HEK293 (cell line): Measurements from ENCODE around the gene PKLR.

Source experiments
- KLF10 ChIP-seq: fragments of 450-650 bp; IDR thresholded peaks from 2 replicates; pipeline ENCODE4 v1.5.1; 2018; ENCODE audit warnings: missing biosample characterization, mild to moderate bottlenecking, missing genetic modification characterization
- KLF17 ChIP-seq: fragments of 450-650 bp; formaldehyde crosslinking; IDR thresholded peaks from 2 replicates; pipeline ENCODE4 v1.5.1; 2016; ENCODE audit warnings: missing biosample characterization, missing genetic modification characterization
- MYNN ChIP-seq: fragments of 450-650 bp; formaldehyde crosslinking; IDR thresholded peaks from 2 replicates; pipeline ENCODE4 v1.5.1; 2016; ENCODE audit warnings: missing biosample characterization, missing genetic modification characterization, borderline replicate concordance
- SP2 ChIP-seq: fragments of 450-650 bp; formaldehyde crosslinking; IDR thresholded peaks from 2 replicates; pipeline ENCODE4 v1.5.1; 2016; ENCODE audit warnings: missing biosample characterization, missing genetic modification characterization
- YY2 ChIP-seq: fragments of 450-650 bp; formaldehyde crosslinking; IDR thresholded peaks from 2 replicates; pipeline ENCODE4 v1.5.1; 2016; ENCODE audit warnings: missing biosample characterization, missing genetic modification characterization
- ZBTB10 ChIP-seq: fragments of 450-650 bp; formaldehyde crosslinking; IDR thresholded peaks from 2 replicates; pipeline ENCODE4 v1.5.1; 2016; ENCODE audit warnings: missing biosample characterization, missing genetic modification characterization
- ZBTB11 ChIP-seq: fragments of 450-650 bp; formaldehyde crosslinking; conservative IDR thresholded peaks from 2 replicates; pipeline ENCODE4 v1.5.1; 2016; ENCODE audit warnings: low read depth, missing biosample characterization, missing genetic modification characterization
- ZFHX2 ChIP-seq: fragments of 450-650 bp; formaldehyde crosslinking; conservative IDR thresholded peaks from 2 replicates; pipeline ENCODE4 v1.5.1; 2016; ENCODE audit warnings: missing biosample characterization, missing genetic modification characterization
- ZIC2 ChIP-seq: fragments of 450-650 bp; formaldehyde crosslinking; IDR thresholded peaks from 2 replicates; pipeline ENCODE4 v1.5.1; 2016; ENCODE audit warnings: missing biosample characterization, missing genetic modification characterization
- ZNF140 ChIP-seq: fragments of 450-650 bp; formaldehyde crosslinking; IDR thresholded peaks from 2 replicates; pipeline ENCODE4 v1.5.1; 2016; ENCODE audit warnings: missing biosample characterization, missing genetic modification characterization
- ZNF146 ChIP-seq: fragments of 450-650 bp; formaldehyde crosslinking; IDR thresholded peaks from 2 replicates; pipeline ENCODE4 v1.5.1; 2016; ENCODE audit warnings: missing biosample characterization, missing genetic modification characterization
- ZNF174 ChIP-seq: fragments of 450-650 bp; formaldehyde crosslinking; IDR thresholded peaks from 2 replicates; pipeline ENCODE4 v1.5.0; 2017; ENCODE audit warnings: missing biosample characterization, mild to moderate bottlenecking, missing genetic modification characterization
- ZNF2 ChIP-seq: fragments of 450-650 bp; formaldehyde crosslinking; IDR thresholded peaks from 2 replicates; pipeline ENCODE4 v1.5.1; 2016; ENCODE audit warnings: missing biosample characterization, missing genetic modification characterization
- ZNF202 ChIP-seq: fragments of 450-650 bp; formaldehyde crosslinking; IDR thresholded peaks from 2 replicates; pipeline ENCODE4 v1.5.1; 2016; ENCODE audit warnings: missing biosample characterization, missing genetic modification characterization, borderline replicate concordance
- ZNF211 ChIP-seq: fragments of 450-650 bp; formaldehyde crosslinking; IDR thresholded peaks from 2 replicates; pipeline ENCODE4 v1.5.1; 2016; ENCODE audit warnings: low read depth, missing biosample characterization, missing genetic modification characterization
- ZNF302 ChIP-seq: fragments of 450-650 bp; formaldehyde crosslinking; IDR thresholded peaks from 2 replicates; pipeline ENCODE4 v1.5.1; 2016; ENCODE audit warnings: missing biosample characterization, missing genetic modification characterization, low read depth
- ZNF324 ChIP-seq: fragments of 450-650 bp; formaldehyde crosslinking; IDR thresholded peaks from 2 replicates; pipeline ENCODE4 v1.5.1; 2016; ENCODE audit warnings: missing biosample characterization, missing genetic modification characterization
- ZNF335 ChIP-seq: fragments of 450-650 bp; formaldehyde crosslinking; conservative IDR thresholded peaks from 2 replicates; pipeline ENCODE4 v1.5.1; 2016; ENCODE audit warnings: missing biosample characterization, missing genetic modification characterization
- ZNF391 ChIP-seq: fragments of 450-650 bp; formaldehyde crosslinking; IDR thresholded peaks from 2 replicates; pipeline ENCODE4 v1.5.1; 2016; ENCODE audit warnings: low read depth, missing biosample characterization, missing genetic modification characterization, borderline replicate concordance
- ZNF433 ChIP-seq: fragments of 450-650 bp; formaldehyde crosslinking; IDR thresholded peaks from 2 replicates; pipeline ENCODE4 v1.5.1; 2016; ENCODE audit warnings: missing biosample characterization, missing genetic modification characterization, low read depth
- ZNF514 ChIP-seq: fragments of 450-650 bp; formaldehyde crosslinking; IDR thresholded peaks from 2 replicates; pipeline ENCODE4 v1.5.1; 2016; ENCODE audit warnings: missing biosample characterization, missing genetic modification characterization
- ZNF529 ChIP-seq: fragments of 450-650 bp; formaldehyde crosslinking; IDR thresholded peaks from 2 replicates; pipeline ENCODE4 v1.5.1; 2017; ENCODE audit warnings: missing genetic modification characterization, missing biosample characterization; ENCODE audit not compliant: insufficient replicate concordance
- ZNF549 ChIP-seq: fragments of 450-650 bp; IDR thresholded peaks from 2 replicates; pipeline ENCODE4 v1.5.1; 2018; ENCODE audit warnings: missing biosample characterization, missing genetic modification characterization, mild to moderate bottlenecking, inconsistent platforms, moderate library complexity
- ZNF561 ChIP-seq: fragments of 450-650 bp; IDR thresholded peaks from 2 replicates; pipeline ENCODE4 v1.5.1; 2018; ENCODE audit warnings: missing biosample characterization, missing genetic modification characterization, borderline replicate concordance
- ZNF580 ChIP-seq: fragments of 450-650 bp; formaldehyde crosslinking; IDR thresholded peaks from 2 replicates; pipeline ENCODE4 v1.5.1; 2016; ENCODE audit warnings: missing biosample characterization, missing genetic modification characterization
- ZNF704 ChIP-seq: fragments of 450-650 bp; formaldehyde crosslinking; IDR thresholded peaks from 2 replicates; pipeline ENCODE4 v1.5.1; 2016; ENCODE audit warnings: missing biosample characterization, missing genetic modification characterization
- ZNF785 ChIP-seq: fragments of 450-650 bp; formaldehyde crosslinking; IDR thresholded peaks from 2 replicates; pipeline ENCODE4 v1.5.1; 2016; ENCODE audit warnings: missing biosample characterization, missing genetic modification characterization
- ZNF843 ChIP-seq: fragments of 450-650 bp; formaldehyde crosslinking; IDR thresholded peaks from 2 replicates; pipeline ENCODE4 v1.5.1; 2016; ENCODE audit warnings: missing biosample characterization, missing genetic modification characterization
- ZSCAN4 ChIP-seq: fragments of 450-650 bp; formaldehyde crosslinking; IDR thresholded peaks from 2 replicates; pipeline ENCODE4 v1.5.1; 2017; ENCODE audit warnings: missing biosample characterization, missing genetic modification characterization

The PKLR gene

GRCh38 chr1:155277070-155277901 lies 24.0 kb downstream of the PKLR start, which contains the start of gene HCN3 (continued):
- TF ChIP-seq ZIC2 (tag by site-specific recombination) (peak; percentile 25; the same call in 1 of the 2 replicates), ZNF391 (tag by site-specific recombination) (no peak), ZNF529 (tag by site-specific recombination) (no peak), ZNF146 (no peak), ZNF324 (tag by site-specific recombination) (0 out of 2 replicates have a peak, but pooled peaks have one; percentile 29), ZSCAN4 (no peak), ZNF2 (tag by site-specific recombination) (0 out of 2 replicates have a peak, but pooled peaks have one; percentile 23), ZNF174 (tag by site-specific recombination) (no peak), KLF17 (tag by site-specific recombination) (peak; percentile 69; the same call in 1 of the 2 replicates), ZNF843 (tag by site-specific recombination) (no peak; the same call in 1 of the 2 replicates), YY2 (tag by site-specific recombination) (no peak), ZNF302 (tag by site-specific recombination) (no peak), ZNF514 (tag by site-specific recombination) (no peak), ZNF704 (tag by site-specific recombination) (no peak), MYNN (tag by site-specific recombination) (no peak), ZNF211 (tag by site-specific recombination) (no peak), ZBTB11 (tag by site-specific recombination) (peak; percentile 58; the same call in 1 of the 2 replicates), ZNF140 (tag by site-specific recombination) (no peak), ZNF202 (tag by site-specific recombination) (no peak), ZNF561 (peak; percentile 77; the same call in 1 of the 2 replicates), SP2 (tag by site-specific recombination) (peak; percentile 82), ZNF580 (tag by site-specific recombination) (no peak), ZNF785 (tag by site-specific recombination) (0 out of 2 replicates have a peak, but pooled peaks have one; percentile 53), ZNF433 (tag by site-specific recombination) (no peak), ZNF549 (no peak), ZNF335 (tag by site-specific recombination) (peak; percentile 94), KLF10 (peak; percentile 95), ZBTB10 (tag by site-specific recombination) (peak; percentile 71; the same call in 1 of the 2 replicates), ZFHX2 (peak; percentile 86)
